Lung (tissue), 12 donors: Measurements from ENCODE around the gene RALGDS. TPM values are rescaled to one million over a fixed set of nuclear protein-coding genes. Genes with fewer than 3 reads are reported as not detected.

Source experiments
- ATAC-seq: fragments of 200-7000 bp; cut with Tn5 transposase; one replicate; pipeline ENCODE4 v1.9.1; 2020; ENCODE audit warnings: moderate number of reproducible peaks; ENCODE audit not compliant: insufficient read depth, low FRiP score
- DNase-seq, 3 donors: peaks; one replicate each; pipeline ENCODE4 v3.0.0-alpha.2; 2013 to 2017
- H3K27ac ChIP-seq, 2 donors: one replicate each; pipeline ENCODE4 v1.5.1; 2013; ENCODE audit warnings: mild to moderate bottlenecking in 2 of 2, moderate library complexity in 2 of 2, control low read depth in 1 of 2, inconsistent platforms in 1 of 2, low read depth in 1 of 2, low read length in 1 of 2
- H3K27me3 ChIP-seq, 3 donors: one replicate each; pipeline ENCODE4 v1.5.1; 2013; ENCODE audit warnings: low read length in 2 of 3; ENCODE audit not compliant: control insufficient read depth in 3 of 3, insufficient read depth in 3 of 3
- H3K36me3 ChIP-seq, 4 donors: one replicate each; pipeline ENCODE4 v1.5.1; 2013; ENCODE audit warnings: low read length in 4 of 4, mild to moderate bottlenecking in 1 of 4, moderate library complexity in 1 of 4; ENCODE audit not compliant: control insufficient read depth in 4 of 4, insufficient read depth in 4 of 4
- H3K4me1 ChIP-seq, 5 donors: one replicate each; pipeline ENCODE4 v1.5.1; 2013; ENCODE audit warnings: low read length in 5 of 5, mild to moderate bottlenecking in 2 of 5, moderate library complexity in 1 of 5; ENCODE audit not compliant: control insufficient read depth in 5 of 5, insufficient read depth in 5 of 5
- H3K4me3 ChIP-seq: one replicate; pipeline ENCODE4 v1.5.1; 2013; ENCODE audit warnings: mild to moderate bottlenecking, control low read depth, moderate library complexity
- H3K9ac ChIP-seq, 2 donors: one replicate each; pipeline ENCODE4 v1.5.1; 2013; ENCODE audit warnings: low read length in 2 of 2, control low read depth in 1 of 2; ENCODE audit not compliant: insufficient read depth in 1 of 2
- H3K9me3 ChIP-seq, 4 donors: one replicate each; pipeline ENCODE4 v1.5.1; 2013; ENCODE audit warnings: low read length in 3 of 4, mild to moderate bottlenecking in 1 of 4, moderate library complexity in 1 of 4; ENCODE audit not compliant: control insufficient read depth in 4 of 4, insufficient read depth in 3 of 4
- CTCF ChIP-seq: IDR thresholded peaks from 2 replicates; pipeline ENCODE4 v1.5.1; 2012; ENCODE audit warnings: mild to moderate bottlenecking; ENCODE audit errors: control extremely low read depth, extremely low read depth
- WGBS, 2 donors: extraction: QIAGEN DNeasy Blood & Tissue Kit; methylation state at CpG; one replicate each; pipeline ENCODE4 v1.1.7; 2013; 5-methylcytosine and 5-hydroxymethylcytosine counted together
- polyA plus RNA-seq, 2 donors: library from polyadenylated mRNA; stranded (reverse); fragments of 200-250 nt; gene quantifications; one replicate each; pipeline ENCODE4 v1.2.1, GENCODE V29; 2013
- total RNA-seq, 2 donors: library from RNA; depleted of rRNA in 1 of 2; stranded (reverse); fragments of >200 nt in 1 of 2; gene quantifications; one replicate each; pipeline ENCODE4 v1.2.1, GENCODE V29; 2014 to 2021
- donor health status: control.
- donor health status: control.
- donor health status: Bipolar disorder and iron deficiency.
- donor health status: healthy.
- donor health status: DM: yes; HTN: yes; CAD: no.

RALGDS gene
- total and polyA plus RNA-seq, 4 donors = 49.5 to 145 (median 60.9) TPM

GRCh38 chr9:133113163-133113948 is 7.7 kb downstream of the RALGDS start:
- ATAC-seq (peak; percentile 47), DNase-seq (no peak)
- no peak for TF ChIP-seq CTCF
- H3K36me3 ChIP-seq = peaks cover 0 to 21% (median 9%) of the 10 kb centered on the region in 4 donors
- 42 to 50% methylated on average over 19 of the region's 19 CpGs for WGBS, 2 donors
- no peaks in the 10 kb centered on the region for H3K9me3 ChIP-seq
- no peak overlapping the region for H3K9ac ChIP-seq
- H3K27me3 ChIP-seq = no peaks in the 10 kb centered on the region
- H3K27ac ChIP-seq = peak overlapping the region; percentile 66 to 85
- peaks cover 5 to 57% (median 15%) of the 10 kb centered on the region in 5 donors for H3K4me1 ChIP-seq
- H3K4me3 ChIP-seq = no peak overlapping the region

- 18 to 44% methylated on average over 7 of the region's 7 CpGs for WGBS, 2 donors
- peaks cover 5 to 52% (median 15%) of the 10 kb centered on the region in 5 donors for H3K4me1 ChIP-seq
- no peaks in the 10 kb centered on the region for H3K9me3 ChIP-seq
- no peak for TF ChIP-seq CTCF
- H3K4me3 ChIP-seq = no peak overlapping the region
- H3K9ac ChIP-seq = no peak overlapping the region
- DNase-seq = peak in 1 of 3 donors; percentile 27
- H3K36me3 ChIP-seq = peaks cover 0 to 27% (median 11%) of the 10 kb centered on the region in 4 donors
- ATAC-seq = peak; percentile 41
- H3K27ac ChIP-seq = peak overlapping the region; percentile 66 to 85
- no peaks in the 10 kb centered on the region for H3K27me3 ChIP-seq
These were observed 8.4 kb downstream of the RALGDS start for GRCh38 chr9:133112663-133113026.

- H3K27ac ChIP-seq = peak overlapping the region; percentile 66 to 85
- H3K9me3 ChIP-seq = no peaks in the 10 kb centered on the region
- no peak for DNase-seq
- 79 to 85% methylated on average over 27 to 30 of the region's 30 CpGs for WGBS, 2 donors
- no peak for TF ChIP-seq CTCF
- ATAC-seq = no peak
- H3K4me1 ChIP-seq = peaks cover 5 to 46% (median 15%) of the 10 kb centered on the region in 5 donors
- no peak overlapping the region for H3K9ac ChIP-seq
- peaks cover 4 to 33% (median 11%) of the 10 kb centered on the region in 4 donors for H3K36me3 ChIP-seq
- no peak overlapping the region for H3K4me3 ChIP-seq
- no peaks in the 10 kb centered on the region for H3K27me3 ChIP-seq
These were observed 9.0 kb downstream of the RALGDS start for GRCh38 chr9:133111808-133112662.
